IPS-20b (cell line): ENCODE data around the gene ADAP2.
A peak's percentile ranks its signal among the peaks of the same experiment; 100 is the strongest.
"Not testable (repeated sequence)": the region's sequence is repeated elsewhere in the genome, so short reads cannot be mapped to it uniquely, and the experiment has no call there.

Source experiments
- H3K27ac ChIP-seq: one replicate; pipeline ENCODE4 v1.5.1; 2013; ENCODE audit warnings: low read length
- H3K27me3 ChIP-seq: 2 replicates; pipeline ENCODE4 v1.6.1; 2013; ENCODE audit warnings: mild to moderate bottlenecking, low read length, inconsistent platforms; ENCODE audit not compliant: insufficient read depth
- H3K36me3 ChIP-seq: 2 replicates; pipeline ENCODE4 v1.6.1; 2013; ENCODE audit warnings: low read depth, mild to moderate bottlenecking, inconsistent platforms, low read length, moderate library complexity; ENCODE audit not compliant: insufficient read depth
- H3K4me1 ChIP-seq: 2 replicates; pipeline ENCODE4 v1.6.1; 2013; ENCODE audit warnings: mild to moderate bottlenecking, control low read depth, inconsistent platforms, low read length, moderate library complexity; ENCODE audit not compliant: insufficient read depth
- H3K4me3 ChIP-seq: 2 replicates; pipeline ENCODE4 v1.5.1; 2013; ENCODE audit warnings: mild to moderate bottlenecking, low read length, inconsistent platforms
- H3K9ac ChIP-seq: 2 replicates; pipeline ENCODE4 v1.6.1; 2013; ENCODE audit warnings: low read depth, mild to moderate bottlenecking, inconsistent platforms, low read length, moderate library complexity
- H3K9me3 ChIP-seq: 2 replicates; pipeline ENCODE4 v1.6.1; 2013; ENCODE audit warnings: mild to moderate bottlenecking, low read depth, low read length, inconsistent platforms; ENCODE audit not compliant: insufficient read depth

ADAP2 gene, protein sequence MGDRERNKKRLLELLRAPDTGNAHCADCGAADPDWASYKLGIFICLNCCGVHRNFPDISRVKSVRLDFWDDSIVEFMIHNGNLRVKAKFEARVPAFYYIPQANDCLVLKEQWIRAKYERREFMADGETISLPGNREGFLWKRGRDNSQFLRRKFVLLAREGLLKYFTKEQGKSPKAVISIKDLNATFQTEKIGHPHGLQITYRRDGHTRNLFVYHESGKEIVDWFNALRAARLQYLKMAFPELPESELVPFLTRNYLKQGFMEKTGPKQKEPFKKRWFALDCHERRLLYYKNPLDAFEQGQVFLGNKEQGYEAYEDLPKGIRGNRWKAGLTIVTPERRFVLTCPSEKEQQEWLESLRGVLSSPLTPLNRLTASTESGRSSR

DNA sequence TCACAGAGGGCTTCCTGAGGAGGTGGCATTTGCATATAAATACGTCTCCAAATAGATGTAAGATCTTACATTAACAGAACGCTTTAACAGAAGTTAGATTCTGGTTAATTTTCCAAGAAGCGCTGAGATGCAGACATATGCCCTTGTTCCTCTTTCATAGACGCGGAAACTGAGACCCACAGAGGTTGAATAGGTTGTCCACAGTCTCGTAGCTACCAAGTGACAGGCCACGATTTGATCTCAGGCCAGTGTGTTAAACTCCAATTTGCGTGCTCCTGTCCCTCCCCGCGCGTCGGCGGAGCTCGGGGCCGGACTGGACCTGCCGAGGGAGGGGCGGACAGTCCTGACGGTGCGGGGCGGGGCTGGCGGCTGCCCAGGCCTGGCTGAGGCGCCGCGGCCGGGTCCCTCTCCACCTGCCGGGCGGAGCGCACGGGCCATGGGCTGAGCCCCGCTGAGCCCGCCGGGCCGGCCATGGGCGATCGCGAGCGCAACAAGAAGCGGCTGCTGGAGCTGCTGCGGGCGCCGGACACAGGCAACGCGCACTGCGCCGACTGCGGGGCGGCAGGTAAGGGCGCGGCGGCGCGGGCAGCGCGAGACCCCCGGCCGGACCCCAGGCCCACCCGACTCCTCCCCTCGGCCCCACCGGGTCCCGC is at the start of gene ADAP2:
Gene ADAP2 (plus strand): TSS at position 402 of the 653 bp plus-strand sequence. CDS start 70 bp downstream, at position 472.
- H3K27me3 ChIP-seq, result peaks cover 61% of the 10 kb centered on the region
- no peaks in the 10 kb centered on the region for H3K36me3 ChIP-seq
- H3K4me1 ChIP-seq, result peaks cover 11% of the 10 kb centered on the region; the same call in 1 of the 2 replicates
- no peak within 1 kb of the TSS for H3K27ac ChIP-seq
- H3K9ac ChIP-seq, result no peak within 1 kb of the TSS
- H3K4me3 ChIP-seq, result peak within 1 kb of the TSS; percentile 54
- no peaks in the 10 kb centered on the region for H3K9me3 ChIP-seq

DNA sequence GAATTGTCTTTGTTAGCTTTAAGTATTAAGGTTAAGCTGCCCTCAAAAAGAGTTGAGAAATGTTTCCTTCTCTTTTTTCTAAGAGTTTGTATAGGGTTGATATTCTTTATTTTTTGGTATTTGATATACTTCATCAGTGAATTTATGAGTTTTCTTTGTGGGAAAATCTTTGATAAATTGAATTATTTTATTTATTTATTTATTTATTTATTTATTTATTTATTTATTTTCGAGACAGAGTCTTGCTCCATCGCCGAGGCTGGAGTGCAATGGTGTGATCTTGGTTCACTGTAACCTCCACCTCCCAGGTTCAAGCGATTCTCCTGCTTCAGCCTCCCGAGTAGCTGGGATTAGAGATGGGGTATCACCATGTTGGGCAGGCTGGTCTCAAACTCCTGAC is 35.6 kb upstream of the ADAP2 start:
- H3K27me3 ChIP-seq, result no peaks in the 10 kb centered on the region
- no peaks in the 10 kb centered on the region for H3K9me3 ChIP-seq
- peaks cover 59% of the 10 kb centered on the region for H3K36me3 ChIP-seq
- no peaks in the 10 kb centered on the region for H3K4me1 ChIP-seq
- H3K4me3 ChIP-seq, result no peak overlapping the region
- H3K27ac ChIP-seq, result no peak overlapping the region
- no peak overlapping the region for H3K9ac ChIP-seq

DNA sequence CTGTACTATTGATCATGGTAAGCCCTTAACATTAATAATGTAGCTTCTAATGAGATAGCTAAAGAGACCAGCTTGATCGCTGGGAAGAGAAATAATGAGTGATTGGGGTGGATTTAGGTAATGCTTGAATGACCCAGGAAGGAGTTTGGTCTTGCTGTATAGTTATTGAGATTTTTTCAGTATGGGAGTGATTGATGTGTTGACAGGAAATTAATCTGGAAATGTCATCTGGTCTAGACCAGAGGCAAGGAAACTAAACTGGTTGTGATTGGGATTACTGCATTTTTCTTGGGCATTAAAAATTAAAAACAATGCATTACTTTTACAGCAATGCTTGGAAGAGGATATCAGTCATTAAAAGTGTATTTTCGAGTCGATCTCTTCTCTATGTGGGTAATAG is 27.5 kb upstream of the ADAP2 start:
- H3K9ac ChIP-seq, result no peak overlapping the region
- no peak overlapping the region for H3K27ac ChIP-seq
- peaks cover 74% of the 10 kb centered on the region for H3K36me3 ChIP-seq
- H3K4me3 ChIP-seq, result no peak overlapping the region
- H3K9me3 ChIP-seq, result no peaks in the 10 kb centered on the region
- no peaks in the 10 kb centered on the region for H3K27me3 ChIP-seq
- H3K4me1 ChIP-seq, result no peaks in the 10 kb centered on the region

DNA sequence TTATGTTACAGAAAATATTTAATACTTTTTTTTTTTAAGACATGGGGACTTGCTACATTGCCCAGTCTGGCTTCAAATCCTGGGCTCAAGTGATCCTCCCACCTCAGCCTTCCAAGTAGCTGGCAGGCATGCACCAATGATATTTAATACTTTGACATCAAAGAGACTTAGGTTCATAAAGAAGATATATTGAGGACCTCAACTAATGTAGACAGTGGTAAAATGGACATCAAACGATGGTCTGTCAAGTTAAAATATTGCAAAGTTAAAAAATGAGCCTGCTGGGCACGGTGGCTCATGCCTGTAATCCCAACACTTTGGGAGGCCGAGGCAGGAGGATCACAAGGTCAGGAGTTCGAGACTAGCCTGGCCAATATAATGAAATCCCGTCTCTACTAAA is 24.4 kb upstream of the ADAP2 start:
- Histone ChIP-seq H3K9ac (no peak overlapping the region), H3K27ac (no peak overlapping the region), H3K36me3 (peaks cover 79% of the 10 kb centered on the region)

DNA sequence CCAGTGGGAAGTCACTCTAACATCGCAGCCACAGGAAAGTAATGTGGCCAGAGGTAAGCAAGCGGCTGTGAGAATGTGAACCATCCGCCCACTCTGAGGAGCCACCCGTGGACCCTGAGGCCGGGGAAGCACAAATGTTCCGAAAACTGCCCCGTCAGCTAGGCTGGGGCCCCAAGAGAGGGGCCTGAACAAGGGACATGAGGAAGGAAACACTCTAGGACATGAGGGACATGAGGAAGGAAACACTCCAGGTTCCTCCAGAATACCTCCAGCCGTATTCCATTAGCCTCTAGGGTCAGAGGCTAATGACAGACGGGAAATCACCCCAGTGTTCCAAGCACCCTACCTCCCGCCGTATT is 16.0 kb upstream of the ADAP2 start:
- Histone ChIP-seq H3K4me3 (peak overlapping the region; percentile 92), H3K27me3 (no peaks in the 10 kb centered on the region), H3K36me3 (peaks cover 24% of the 10 kb centered on the region), H3K9ac (peak overlapping the region; percentile 91), H3K9me3 (no peaks in the 10 kb centered on the region), H3K4me1 (no peaks in the 10 kb centered on the region), H3K27ac (peak overlapping the region; percentile 22)

More for the DNA sequence above, 24.4 kb upstream of the ADAP2 start:
- Histone ChIP-seq H3K4me1 (no peaks in the 10 kb centered on the region), H3K27me3 (no peaks in the 10 kb centered on the region), H3K9me3 (no peaks in the 10 kb centered on the region), H3K4me3 (no peak overlapping the region)

DNA sequence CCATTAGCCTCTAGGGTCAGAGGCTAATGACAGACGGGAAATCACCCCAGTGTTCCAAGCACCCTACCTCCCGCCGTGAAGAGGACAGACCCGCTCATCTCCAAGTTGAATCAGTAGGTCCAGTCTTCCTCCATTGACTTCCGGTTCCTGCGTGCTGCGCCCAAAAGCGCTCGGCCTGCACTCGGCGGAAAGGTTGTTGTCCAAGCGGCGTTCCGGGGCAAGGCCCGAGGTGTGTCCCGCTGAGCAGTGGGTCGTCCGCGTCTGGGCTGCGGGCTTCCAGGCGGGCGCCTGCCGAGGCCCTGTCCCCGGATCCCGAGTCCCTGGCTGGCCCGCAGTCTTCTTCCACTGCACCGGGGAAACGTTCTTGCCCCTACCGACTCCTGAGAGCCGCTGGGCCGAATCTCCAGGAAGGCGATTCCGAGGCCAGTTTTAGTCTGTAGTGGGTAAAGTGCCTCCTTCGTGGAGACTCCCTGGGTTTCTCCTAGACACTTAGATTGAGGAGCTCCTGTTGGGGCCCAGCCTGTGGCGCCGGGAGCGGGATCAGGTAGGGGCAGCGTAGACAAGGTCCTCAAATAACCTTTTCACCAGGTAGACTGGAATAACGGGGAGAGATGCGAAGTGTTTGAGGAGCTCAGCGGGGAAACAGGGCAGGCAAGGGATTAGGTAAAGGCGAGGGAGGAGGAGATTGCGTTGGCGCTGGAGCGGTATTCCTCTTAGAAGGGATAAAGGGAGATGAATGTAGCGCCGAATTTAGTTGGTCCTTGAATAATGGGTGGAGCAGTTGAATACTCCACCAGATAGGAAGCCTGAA is 15.4 kb upstream of the ADAP2 start, which contains the start of gene TEFM:
Gene TEFM (minus strand): TSS at position 138 of the 811 bp plus-strand sequence. CDS start 40 bp downstream, at position 98.
- Histone ChIP-seq H3K27ac (peak within 1 kb of the TSS; percentile 43), H3K27me3 (no peaks in the 10 kb centered on the region), H3K4me1 (no peaks in the 10 kb centered on the region), H3K9me3 (no peaks in the 10 kb centered on the region), H3K9ac (peak within 1 kb of the TSS; percentile 91), H3K36me3 (peaks cover 22% of the 10 kb centered on the region), H3K4me3 (peak within 1 kb of the TSS; percentile 92)

DNA sequence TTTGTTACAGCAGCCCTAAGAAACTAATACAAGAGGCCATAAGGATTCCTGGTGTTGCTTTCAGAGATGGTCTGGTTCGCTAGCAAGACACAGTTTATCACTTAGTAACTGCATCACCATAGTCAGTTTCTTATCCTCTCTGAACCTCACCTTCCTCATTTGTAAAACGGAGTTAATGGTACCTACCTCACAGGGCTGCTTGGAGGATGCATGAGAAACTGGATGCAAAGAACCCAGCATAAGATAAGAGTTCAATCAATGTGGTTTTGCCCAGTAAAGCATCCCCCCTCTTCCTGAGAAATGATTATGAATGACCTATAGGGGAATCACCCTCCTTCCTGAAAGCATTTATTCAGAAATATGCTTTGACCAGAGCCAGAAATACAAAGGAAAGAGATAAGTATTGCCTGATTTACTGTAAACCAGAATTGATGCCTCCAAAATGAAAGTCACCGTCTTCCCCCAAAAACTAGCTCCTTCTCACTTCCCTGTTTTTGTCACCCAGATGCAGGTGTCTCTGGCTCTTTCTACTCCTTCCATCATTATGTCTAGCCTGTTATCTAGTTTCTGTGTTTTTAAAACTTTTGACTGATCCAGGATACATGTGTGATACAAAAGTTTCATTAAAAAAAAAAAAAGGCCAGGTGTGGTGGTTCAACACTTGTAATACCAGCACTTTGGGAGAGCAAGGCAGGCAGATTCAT is 12.9 kb upstream of the ADAP2 start:
- H3K36me3 ChIP-seq, result peaks cover 3% of the 10 kb centered on the region; the same call in 1 of the 2 replicates
- H3K27ac ChIP-seq, result no peak overlapping the region
- no peaks in the 10 kb centered on the region for H3K4me1 ChIP-seq
- no peak overlapping the region for H3K4me3 ChIP-seq
- no peaks in the 10 kb centered on the region for H3K9me3 ChIP-seq
- H3K27me3 ChIP-seq, result no peaks in the 10 kb centered on the region
- no peak overlapping the region for H3K9ac ChIP-seq

DNA sequence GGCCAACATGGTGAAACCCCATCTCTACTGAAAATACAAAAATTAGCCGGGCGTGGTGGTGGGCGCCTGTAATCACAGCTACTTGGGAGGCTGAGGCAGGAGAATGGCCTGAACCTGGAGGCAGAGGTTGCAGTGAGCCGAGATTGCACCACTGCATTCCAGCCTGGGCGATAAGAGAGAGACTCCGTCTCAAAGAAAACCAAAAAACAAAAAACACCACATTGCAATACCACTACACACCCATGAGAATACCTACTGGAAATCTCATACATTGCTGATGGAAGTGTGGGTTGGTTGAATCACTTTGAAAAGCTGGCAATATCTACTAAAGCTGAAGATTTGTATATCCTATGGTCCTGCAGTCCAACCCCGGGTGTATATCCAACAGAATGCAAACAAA is 11.6 kb upstream of the ADAP2 start:
- not testable (repeated sequence) for H3K9ac ChIP-seq, H3K9me3 ChIP-seq, H3K4me3 ChIP-seq, H3K27me3 ChIP-seq, H3K4me1 ChIP-seq, H3K27ac ChIP-seq, H3K36me3 ChIP-seq

DNA sequence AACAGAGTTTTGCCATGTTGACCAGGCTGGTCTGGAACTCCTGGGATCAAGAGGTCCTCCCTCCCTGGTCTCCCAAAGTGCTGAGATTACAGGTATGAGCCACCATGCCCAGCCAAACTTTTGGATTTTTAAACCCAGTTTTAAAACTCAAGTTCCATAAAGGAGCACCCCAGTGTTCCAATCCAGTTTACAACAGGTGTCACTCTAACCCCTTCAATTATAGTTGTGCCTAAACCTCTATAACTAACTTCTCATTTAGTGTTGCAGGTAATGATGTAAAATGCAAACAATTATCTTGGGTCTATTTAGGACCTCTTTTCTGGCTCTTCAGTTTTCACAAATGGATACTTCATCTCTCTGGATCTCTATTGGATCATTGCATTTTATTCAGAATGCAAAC is 7.8 kb upstream of the ADAP2 start:
- no peaks in the 10 kb centered on the region; the same call in none of the 2 replicates for H3K27me3 ChIP-seq
- no peaks in the 10 kb centered on the region for H3K9me3 ChIP-seq

DNA sequence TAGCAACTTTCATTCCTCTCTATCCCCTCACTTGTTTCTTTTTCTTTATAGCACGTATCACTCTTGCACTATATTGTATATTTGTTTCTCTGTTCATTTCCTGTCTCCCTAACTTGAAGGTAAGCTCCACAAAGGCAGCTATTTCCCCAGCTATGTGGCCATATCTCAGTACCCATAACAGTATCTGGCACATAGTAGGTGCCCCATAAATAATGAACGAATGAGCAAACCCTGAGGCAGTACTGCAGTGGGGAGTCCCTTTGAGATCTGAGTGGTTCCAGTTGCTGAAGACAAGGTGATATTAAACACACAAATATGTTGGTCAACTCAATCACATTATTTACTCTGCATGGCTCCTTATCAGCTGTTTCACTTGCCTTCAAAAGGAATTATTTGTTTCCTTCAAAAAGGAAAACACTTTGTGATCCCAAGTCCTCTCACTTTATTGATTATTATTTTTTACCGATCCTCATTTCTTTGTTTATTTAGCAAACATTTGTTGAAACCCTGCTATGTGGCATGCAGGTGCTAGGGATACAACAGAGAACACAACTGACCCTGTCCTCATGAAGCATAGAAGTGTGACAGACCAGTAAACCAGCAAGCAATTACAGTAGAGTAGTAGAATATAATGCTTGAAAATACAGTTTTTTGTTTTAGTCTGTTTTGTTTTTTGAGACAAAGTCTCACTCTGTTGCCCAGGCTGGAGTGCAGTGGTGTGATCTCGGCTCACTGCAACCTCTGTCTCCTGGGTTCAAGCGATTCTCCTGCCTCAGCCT is 5.7 kb upstream of the ADAP2 start:
- no peak overlapping the region for H3K9ac ChIP-seq
- H3K36me3 ChIP-seq, result no peaks in the 10 kb centered on the region
- no peaks in the 10 kb centered on the region for H3K9me3 ChIP-seq
- no peak overlapping the region for H3K27ac ChIP-seq
- no peak overlapping the region for H3K4me3 ChIP-seq
- H3K4me1 ChIP-seq, result peaks cover 5% of the 10 kb centered on the region; the same call in 1 of the 2 replicates
- H3K27me3 ChIP-seq, result peaks cover 15% of the 10 kb centered on the region

More for the DNA sequence above, 7.8 kb upstream of the ADAP2 start:
- no peaks in the 10 kb centered on the region for H3K36me3 ChIP-seq
- no peak overlapping the region for H3K27ac ChIP-seq
- H3K4me3 ChIP-seq, result no peak overlapping the region
- no peak overlapping the region for H3K9ac ChIP-seq
- no peaks in the 10 kb centered on the region for H3K4me1 ChIP-seq
